ENCODE results near the gene IL15RA.
"Not testable (repeated sequence)": the region's sequence is repeated elsewhere in the genome, so short reads cannot be mapped to it uniquely, and the experiment has no call there.

The IL15RA gene

DNA sequence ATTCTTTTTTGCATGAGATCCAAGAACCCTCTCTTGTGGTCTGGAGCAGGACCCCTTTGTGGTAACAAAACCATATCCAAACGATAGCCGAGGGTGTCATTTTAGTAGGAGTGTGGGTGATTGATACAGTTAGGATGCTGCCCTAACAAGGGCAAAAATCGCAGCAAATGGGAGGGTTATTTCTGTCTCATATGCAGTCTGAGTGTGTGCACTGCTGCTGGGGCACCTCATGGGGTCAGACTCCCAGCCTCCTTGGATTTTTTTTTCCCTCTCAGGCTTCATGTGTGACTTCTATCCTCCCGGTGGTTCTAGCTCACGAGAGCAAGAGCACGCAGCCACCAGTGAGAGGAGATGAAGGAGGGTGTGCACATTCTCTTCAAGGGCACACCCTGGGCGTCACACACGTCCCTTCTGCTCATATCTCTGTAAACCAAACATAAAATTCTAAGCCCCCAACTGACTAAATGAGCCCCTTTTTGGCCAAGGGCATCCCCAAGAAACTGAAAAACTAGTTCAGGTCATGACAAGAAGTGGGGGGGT lies 28.6 kb upstream of the IL15RA start:
- no peaks in the 10 kb centered on the region for H3K79me2 ChIP-seq (ENCODE audit: insufficient read depth, low read depth)
- no peaks in the 10 kb centered on the region for H3K4me1 ChIP-seq (ENCODE audit: low read depth, poor library complexity, severe bottlenecking)
- TF ChIP-seq, protein P1, sequence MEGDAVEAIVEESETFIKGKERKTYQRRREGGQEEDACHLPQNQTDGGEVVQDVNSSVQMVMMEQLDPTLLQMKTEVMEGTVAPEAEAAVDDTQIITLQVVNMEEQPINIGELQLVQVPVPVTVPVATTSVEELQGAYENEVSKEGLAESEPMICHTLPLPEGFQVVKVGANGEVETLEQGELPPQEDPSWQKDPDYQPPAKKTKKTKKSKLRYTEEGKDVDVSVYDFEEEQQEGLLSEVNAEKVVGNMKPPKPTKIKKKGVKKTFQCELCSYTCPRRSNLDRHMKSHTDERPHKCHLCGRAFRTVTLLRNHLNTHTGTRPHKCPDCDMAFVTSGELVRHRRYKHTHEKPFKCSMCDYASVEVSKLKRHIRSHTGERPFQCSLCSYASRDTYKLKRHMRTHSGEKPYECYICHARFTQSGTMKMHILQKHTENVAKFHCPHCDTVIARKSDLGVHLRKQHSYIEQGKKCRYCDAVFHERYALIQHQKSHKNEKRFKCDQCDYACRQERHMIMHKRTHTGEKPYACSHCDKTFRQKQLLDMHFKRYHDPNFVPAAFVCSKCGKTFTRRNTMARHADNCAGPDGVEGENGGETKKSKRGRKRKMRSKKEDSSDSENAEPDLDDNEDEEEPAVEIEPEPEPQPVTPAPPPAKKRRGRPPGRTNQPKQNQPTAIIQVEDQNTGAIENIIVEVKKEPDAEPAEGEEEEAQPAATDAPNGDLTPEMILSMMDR (conservative IDR thresholded peaks at IDR 0.05; ENCODE audit: low read depth, low read length): no peak
- no peak overlapping the region for H3K4me3 ChIP-seq (IDR thresholded peaks at IDR 0.05; ENCODE audit: insufficient read depth, low read depth, low read length)
- no peak overlapping the region for H2AFZ ChIP-seq (ENCODE audit: low read depth)
- no peak overlapping the region for H3K9ac ChIP-seq
- no peak overlapping the region for H3K27ac ChIP-seq
- no peaks in the 10 kb centered on the region for H3K27me3 ChIP-seq (ENCODE audit: insufficient read depth, low read depth)
- no peak overlapping the region for H3K4me2 ChIP-seq
- no peaks in the 10 kb centered on the region for H4K20me1 ChIP-seq (ENCODE audit: insufficient read depth)
- H3K36me3 ChIP-seq (ENCODE audit: insufficient read depth): no peaks in the 10 kb centered on the region

DNA sequence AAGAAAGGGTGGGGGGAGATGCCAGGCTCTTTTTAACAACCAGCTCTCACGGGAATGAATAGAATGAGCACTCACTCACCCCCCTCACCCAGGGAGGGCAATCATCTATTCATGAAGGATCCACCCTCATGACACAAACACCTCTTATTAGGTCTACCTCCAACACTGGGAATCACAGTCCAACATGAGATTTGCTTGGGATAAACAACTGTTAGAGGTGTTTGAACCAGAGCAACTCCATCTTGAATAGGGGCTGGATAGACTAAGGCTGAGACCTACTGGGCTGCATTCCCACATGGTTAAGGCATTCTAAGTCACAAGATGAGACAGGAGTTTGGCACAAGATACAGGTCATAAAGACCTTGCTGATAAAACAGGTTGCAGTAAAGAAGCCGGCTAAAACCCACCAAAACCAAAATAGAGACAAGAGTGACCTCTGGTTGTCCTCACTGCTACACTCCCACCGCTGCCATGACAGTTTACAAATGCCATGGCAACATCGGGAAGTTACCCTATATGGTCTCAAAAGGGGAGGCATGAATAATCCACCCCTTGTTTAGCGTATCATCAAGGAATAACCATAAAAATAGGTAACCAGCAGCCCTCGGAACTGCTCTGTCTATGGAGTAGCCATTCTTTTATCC lies 27.9 kb upstream of the IL15RA start:
- H3K4me2 ChIP-seq; H3K9ac ChIP-seq; H3K4me1 ChIP-seq (ENCODE audit: low read depth, poor library complexity, severe bottlenecking); H3K79me2 ChIP-seq (ENCODE audit: insufficient read depth, low read depth); H4K20me1 ChIP-seq (ENCODE audit: insufficient read depth); H2AFZ ChIP-seq (ENCODE audit: low read depth); H3K36me3 ChIP-seq (ENCODE audit: insufficient read depth); H3K27me3 ChIP-seq (ENCODE audit: insufficient read depth, low read depth); H3K27ac ChIP-seq; H3K4me3 ChIP-seq (IDR thresholded peaks at IDR 0.05; ENCODE audit: insufficient read depth, low read depth, low read length): not testable (repeated sequence)

DNA sequence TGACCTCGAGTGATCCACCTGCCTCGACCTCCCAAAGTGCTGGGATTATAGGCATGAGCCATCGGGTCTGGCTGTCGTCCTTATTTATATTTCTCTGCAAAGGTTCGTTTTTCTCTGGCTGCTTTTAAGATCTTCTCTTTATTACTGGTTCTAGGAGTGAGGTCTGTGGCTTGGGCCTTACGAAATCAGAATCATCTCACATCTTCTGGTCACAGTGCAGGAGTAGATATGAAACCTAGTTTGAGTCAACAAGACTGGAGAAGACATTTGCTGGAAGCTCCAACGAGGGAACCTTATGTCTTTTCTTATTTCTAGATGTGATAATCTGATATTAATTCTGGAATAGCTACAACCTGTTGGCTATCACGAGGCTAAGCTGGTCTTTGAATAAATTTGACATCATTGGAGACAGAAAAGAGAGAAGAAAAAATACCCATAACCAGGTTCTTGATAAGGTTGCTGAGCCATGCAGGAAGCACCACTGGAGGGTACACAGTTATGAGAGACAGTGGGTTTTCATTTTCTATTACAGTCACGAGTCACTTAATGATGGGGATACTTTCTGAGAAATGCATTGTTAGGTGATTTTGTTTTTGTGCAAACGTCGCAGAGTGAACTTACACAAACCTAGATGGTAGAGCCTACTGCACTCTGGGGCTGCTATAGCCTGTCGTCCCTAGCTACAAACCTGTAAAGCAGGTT lies 25.6 kb upstream of the IL15RA start:
- TF ChIP-seq, protein P1 (conservative IDR thresholded peaks at IDR 0.05; ENCODE audit: low read depth, low read length): no peak
- Histone ChIP-seq H3K36me3 (ENCODE audit: insufficient read depth) (no peaks in the 10 kb centered on the region), H3K4me1 (ENCODE audit: low read depth, poor library complexity, severe bottlenecking) (no peaks in the 10 kb centered on the region), H3K79me2 (ENCODE audit: insufficient read depth, low read depth) (no peaks in the 10 kb centered on the region), H3K27me3 (ENCODE audit: insufficient read depth, low read depth) (no peaks in the 10 kb centered on the region), H3K4me2 (no peak overlapping the region), H3K27ac (no peak overlapping the region), H2AFZ (ENCODE audit: low read depth) (no peak overlapping the region), H3K4me3 (IDR thresholded peaks at IDR 0.05; ENCODE audit: insufficient read depth, low read depth, low read length) (no peak overlapping the region), H4K20me1 (ENCODE audit: insufficient read depth) (no peaks in the 10 kb centered on the region), H3K9ac (no peak overlapping the region)

DNA sequence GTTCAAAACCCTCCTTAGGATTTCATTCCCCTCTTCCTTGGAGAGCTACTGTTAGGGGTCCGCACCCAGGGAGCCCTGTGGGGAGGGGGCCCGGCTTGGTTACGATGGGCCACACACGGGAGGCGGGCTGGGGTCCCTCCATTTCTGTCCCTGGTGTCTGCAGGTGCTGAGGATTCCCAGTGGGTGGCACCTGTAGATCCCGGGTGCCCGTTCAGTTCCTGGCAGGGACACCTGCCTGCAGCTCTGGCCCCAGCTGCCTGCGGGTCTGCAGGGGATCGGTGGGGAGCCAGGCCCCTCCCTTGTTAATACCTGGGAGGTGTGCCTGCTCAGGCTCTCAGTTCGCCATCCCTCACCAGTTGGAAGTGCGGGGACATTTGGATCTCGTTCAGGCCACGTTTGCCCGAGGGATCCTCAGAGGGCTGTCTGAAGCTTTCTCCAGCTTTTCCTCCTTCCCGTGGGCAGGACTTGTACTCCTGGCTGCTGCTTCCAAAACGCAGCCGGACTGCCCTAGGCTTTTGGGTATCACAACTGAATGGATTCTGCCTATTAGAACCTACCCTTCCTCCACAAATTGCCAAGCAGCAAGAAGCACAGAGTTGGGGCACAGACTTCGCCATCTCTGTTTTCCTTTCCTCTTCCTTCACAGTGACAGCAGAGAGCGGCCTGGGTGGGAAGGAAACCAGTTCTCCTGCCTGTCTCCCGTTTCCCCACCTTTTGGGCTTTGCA lies 22.3 kb upstream of the IL15RA start:
- TF ChIP-seq, protein P1 (conservative IDR thresholded peaks at IDR 0.05; ENCODE audit: low read depth, low read length): no peak
- H3K79me2 ChIP-seq (ENCODE audit: insufficient read depth, low read depth): no peaks in the 10 kb centered on the region

More for the DNA sequence above, 22.3 kb upstream of the IL15RA start:
- H3K4me2 ChIP-seq: no peak overlapping the region
- H3K36me3 ChIP-seq (ENCODE audit: insufficient read depth): no peaks in the 10 kb centered on the region
- H3K4me1 ChIP-seq (ENCODE audit: low read depth, poor library complexity, severe bottlenecking): no peaks in the 10 kb centered on the region
- no peak overlapping the region for H3K9ac ChIP-seq
- H2AFZ ChIP-seq (ENCODE audit: low read depth): no peak overlapping the region
- no peak overlapping the region for H3K27ac ChIP-seq
- H4K20me1 ChIP-seq (ENCODE audit: insufficient read depth): no peaks in the 10 kb centered on the region
- H3K4me3 ChIP-seq (IDR thresholded peaks at IDR 0.05; ENCODE audit: insufficient read depth, low read depth, low read length): no peak overlapping the region
- no peaks in the 10 kb centered on the region for H3K27me3 ChIP-seq (ENCODE audit: insufficient read depth, low read depth)

Data from KMS-11 (cell line).